H1 (cell line): ENCODE measurements around the gene FUT6. TPM values are rescaled to one million over a fixed set of nuclear protein-coding genes. Genes with fewer than 3 reads are reported as not detected.

Experiments used
- ASH2L ChIP-seq: fragments of 200-600, 300-600 bp; sonication (generic); IDR thresholded peaks from one replicate; pipeline ENCODE4 v1.7.1; 2017; ENCODE audit warnings: low read length
- BCL11A ChIP-seq, 2 experiments: IDR thresholded peaks; one replicate each; pipeline ENCODE4 v1.6.1; 2011; ENCODE audit warnings: low read depth in 2 of 2, low read length in 2 of 2, mild to moderate bottlenecking in 2 of 2
- CTBP2 ChIP-seq: IDR thresholded peaks from 2 replicates; pipeline ENCODE4 v1.7.0; 2011; ENCODE audit warnings: borderline replicate concordance, mild to moderate bottlenecking, moderate library complexity, mixed read lengths, low read length; ENCODE audit not compliant: insufficient read depth, insufficient read length
- EGR1 ChIP-seq: IDR thresholded peaks from 2 replicates; pipeline ENCODE4 v1.6.1; 2011; ENCODE audit warnings: low read depth, low read length, borderline replicate concordance
- SIN3A ChIP-seq, 2 experiments: IDR thresholded peaks in 1 of 2; conservative IDR thresholded peaks in 1 of 2; 2 replicates each; pipeline ENCODE4 v1.6.1; 2011 to 2012; ENCODE audit warnings: low read length in 2 of 2, improper control_type of control experiment in 1 of 2, low read depth in 1 of 2, mild to moderate bottlenecking in 1 of 2
- TAF1 ChIP-seq: IDR thresholded peaks from 2 replicates; pipeline ENCODE4 v1.6.1; 2011; ENCODE audit warnings: mild to moderate bottlenecking, low read depth, low read length
- polyA plus RNA-seq, 7 experiments: library from polyadenylated mRNA; depleted of rRNA in 3 of 7; stranded (reverse) in 5 of 7; unstranded in 2 of 7; fragments of >200 nt in 5 of 7; fragments of 200-250 nt in 2 of 7; gene quantifications; 1 replicate in 5 of 7; 2 replicates in 1 of 7; 4 replicates in 1 of 7; pipeline versions ENCODE4 v1.2.1 to v1.2.3, GENCODE V29; 2011 to 2013; ENCODE audit warnings: missing spikeins in 2 of 7, mixed read lengths in 2 of 7
- total RNA-seq: library from RNA; stranded (reverse); fragmentation: NEBNext Ultra II Directional; extraction: Animal tissue kit (Norgen Biotek cat#: 25700); gene quantifications from 2 replicates; pipeline ENCODE4 v1.2.1, GENCODE V29; 2021
- TF ChIP-seq, protein P1 (sequence below): IDR thresholded peaks from 2 replicates; pipeline ENCODE4 v1.6.1; 2011; ENCODE audit warnings: low read depth, mild to moderate bottlenecking, low read length; ENCODE audit not compliant: insufficient read depth

FUT6 gene
- total and polyA plus RNA-seq, 2 of the 8 experiments (the other 6 are each of a cell fraction or from before 2014, with no cell fraction given) = not detected

DNA sequence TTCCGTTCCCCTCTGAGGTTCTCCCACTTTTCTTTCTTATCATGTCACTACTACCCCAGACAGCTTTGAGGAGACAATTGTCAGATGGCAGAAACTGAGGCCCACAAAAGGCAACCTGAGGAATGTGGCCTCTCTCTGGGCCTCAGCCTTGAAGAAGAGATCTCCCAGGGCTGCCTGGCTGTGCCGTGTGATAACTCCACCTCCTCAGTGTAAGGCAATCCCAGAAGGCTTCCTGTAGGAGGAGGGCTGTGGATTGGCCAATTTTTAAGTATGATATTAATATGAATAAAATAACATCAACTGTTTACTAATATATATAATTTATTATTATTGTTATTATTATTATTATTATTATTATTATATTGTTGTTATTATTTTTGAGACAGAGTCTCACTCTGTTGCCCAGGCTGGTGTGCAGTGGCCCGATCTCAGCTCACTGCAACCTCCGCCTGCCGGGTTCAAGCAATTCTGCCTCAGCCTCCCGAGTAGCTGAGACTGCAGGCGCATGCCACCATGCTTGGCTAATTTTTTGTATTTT lies 44.1 kb downstream of the FUT6 start (continued):
- TF ChIP-seq BCL11A (IDR thresholded peaks at IDR 0.05; ENCODE audit: low read depth in 2 of 2, low read length in 2 of 2) = no peak
- no peak for TF ChIP-seq ASH2L
- no peak for TF ChIP-seq SIN3A (conservative IDR thresholded peaks at IDR 0.05 in 1 of 2, IDR thresholded peaks at IDR 0.05 in 1 of 2; ENCODE audit: low read depth in 1 of 2, low read length in 2 of 2)
- TF ChIP-seq, protein P1, sequence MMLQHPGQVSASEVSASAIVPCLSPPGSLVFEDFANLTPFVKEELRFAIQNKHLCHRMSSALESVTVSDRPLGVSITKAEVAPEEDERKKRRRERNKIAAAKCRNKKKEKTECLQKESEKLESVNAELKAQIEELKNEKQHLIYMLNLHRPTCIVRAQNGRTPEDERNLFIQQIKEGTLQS = no peak
- no peak for TF ChIP-seq TAF1
- no peak for TF ChIP-seq EGR1
- TF ChIP-seq CTBP2 = no peak
